ENCODE measurements around the gene ZC3H7B.

Gene ZC3H7B

DNA sequence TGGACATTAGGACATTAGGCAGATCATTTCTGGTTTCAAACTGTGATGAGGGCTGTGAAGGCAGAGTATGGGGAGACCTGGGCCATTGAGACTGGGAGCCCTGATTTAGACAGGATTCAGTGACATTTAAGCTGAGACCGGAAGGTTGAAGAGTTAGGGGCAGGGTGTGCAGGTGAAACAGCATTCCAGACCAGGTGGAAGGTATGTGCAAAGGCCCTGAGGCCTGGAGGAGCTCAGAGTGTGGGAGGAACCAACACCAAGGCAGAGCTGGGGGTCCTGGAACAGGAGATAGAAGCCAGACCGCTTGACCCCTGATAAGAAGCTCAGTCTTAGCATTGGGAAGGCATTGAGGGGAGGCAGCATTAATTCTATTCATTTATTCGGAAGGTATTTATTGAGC, 32.5 kb downstream of the ZC3H7B start:
- no peak for DNase-seq

- DNase-seq, result no peak
These were observed 32.9 kb downstream of the ZC3H7B start for GRCh38 chr22:41334215-41334614.

GRCh38 chr22:41334951-41335635, 33.8 kb downstream of the ZC3H7B start:
- DNase-seq, result no peak

DNA sequence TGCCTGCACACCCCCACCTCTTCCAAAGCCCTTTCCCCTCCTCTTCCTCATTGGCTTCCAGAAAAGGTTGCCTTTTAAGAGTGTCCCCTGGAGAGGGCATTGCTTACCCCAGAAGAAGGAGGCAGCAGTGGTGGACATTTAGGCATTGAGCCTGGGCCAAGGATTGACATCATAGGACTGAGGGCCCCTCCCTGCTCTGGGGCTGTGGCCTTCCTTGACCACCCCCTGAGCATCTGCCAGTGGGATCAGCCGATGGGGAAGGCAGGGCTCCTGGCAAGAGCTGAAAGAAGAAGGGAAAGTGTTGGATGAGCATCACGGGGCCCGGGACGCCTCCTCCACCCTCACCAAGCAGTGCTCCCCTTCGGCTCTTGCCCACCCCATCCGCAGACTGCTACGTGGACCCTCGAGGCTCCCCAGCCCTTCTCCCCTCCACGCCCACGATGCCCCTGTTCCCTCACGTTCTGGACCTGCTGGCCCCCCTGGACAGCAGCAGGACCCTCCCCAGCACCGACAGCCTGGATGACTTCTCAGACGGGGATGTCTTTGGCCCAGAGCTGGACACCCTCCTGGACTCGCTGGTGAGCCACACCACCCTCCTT, 37.4 kb downstream of the ZC3H7B start:
- DNase-seq, result no peak

- DNase-seq, result no peak
These were observed 38.5 kb downstream of the ZC3H7B start for GRCh38 chr22:41339823-41340222.

GRCh38 chr22:41340357-41340756, 39.0 kb downstream of the ZC3H7B start:
- DNase-seq, result no peak

DNA sequence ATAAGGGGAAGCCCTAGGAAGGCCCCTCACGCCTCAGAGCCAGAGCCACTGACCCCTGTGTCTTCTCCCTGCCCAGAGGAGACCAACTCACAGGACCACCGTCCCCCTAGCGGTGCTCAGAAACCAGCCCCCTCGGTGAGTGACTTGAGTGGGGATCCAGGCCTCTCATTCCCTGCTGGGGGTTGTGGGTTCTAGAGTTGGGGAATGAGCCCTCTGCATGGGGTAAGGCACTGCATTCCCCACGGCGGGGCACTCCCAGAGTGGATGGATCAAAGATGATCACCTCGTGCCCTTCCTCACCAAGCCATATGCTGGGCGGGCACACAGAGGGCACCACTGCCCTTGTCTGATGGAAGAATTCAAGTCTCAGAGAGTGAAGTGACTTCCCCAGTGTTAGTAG, 39.7 kb downstream of the ZC3H7B start:
- no peak for DNase-seq

- DNase-seq, result no peak
These were observed 40.7 kb downstream of the ZC3H7B start for GRCh38 chr22:41341990-41342389.

DNA sequence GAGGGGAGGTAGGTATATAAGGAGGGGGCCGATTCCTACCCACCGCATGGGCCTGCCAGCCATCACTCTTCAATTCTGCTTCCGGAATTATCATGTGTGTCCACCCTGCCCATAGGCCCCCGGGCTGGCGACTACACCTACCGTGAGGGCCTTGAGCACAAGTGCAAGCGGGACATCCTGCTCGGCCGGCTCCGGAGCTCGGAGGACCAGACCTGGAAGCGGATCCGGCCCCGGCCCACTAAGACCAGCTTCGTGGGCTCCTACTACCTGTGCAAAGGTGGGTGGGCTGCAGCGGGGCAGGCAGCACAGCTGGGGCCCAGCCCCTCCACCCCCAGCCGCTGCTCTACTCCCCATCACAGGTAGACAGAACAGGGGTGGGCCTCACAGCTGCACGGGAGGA, 42.0 kb downstream of the ZC3H7B start:
- DNase-seq, result no peak

GRCh38 chr22:41343717-41344116, 42.4 kb downstream of the ZC3H7B start:
- DNase-seq, result no peak

GRCh38 chr22:41344189-41344788, 43.0 kb downstream of the ZC3H7B start:
- no peak for DNase-seq

DNA sequence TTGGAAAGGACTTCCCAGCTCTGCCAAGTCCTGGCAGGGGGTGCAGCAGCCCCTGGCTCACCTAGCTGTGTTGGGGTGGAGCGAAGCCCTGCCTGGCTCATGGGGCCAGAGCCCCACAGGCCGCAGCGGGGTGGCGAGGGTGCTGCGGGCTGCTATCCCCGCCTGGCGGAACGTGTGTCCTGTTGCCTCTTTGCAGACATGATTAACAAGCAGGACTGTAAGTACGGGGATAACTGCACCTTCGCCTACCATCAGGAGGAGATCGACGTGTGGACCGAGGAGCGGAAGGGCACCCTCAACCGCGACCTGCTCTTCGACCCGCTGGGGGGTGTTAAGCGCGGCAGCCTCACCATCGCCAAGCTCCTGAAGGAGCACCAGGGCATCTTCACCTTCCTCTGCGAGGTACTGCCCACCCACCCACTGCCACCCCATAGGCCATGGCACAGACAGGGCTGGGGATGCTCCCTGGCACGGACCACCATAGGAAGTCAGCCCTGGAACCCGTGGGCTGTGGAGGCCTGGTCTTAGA, 44.5 kb downstream of the ZC3H7B start:
- DNase-seq, result no peak

DNA sequence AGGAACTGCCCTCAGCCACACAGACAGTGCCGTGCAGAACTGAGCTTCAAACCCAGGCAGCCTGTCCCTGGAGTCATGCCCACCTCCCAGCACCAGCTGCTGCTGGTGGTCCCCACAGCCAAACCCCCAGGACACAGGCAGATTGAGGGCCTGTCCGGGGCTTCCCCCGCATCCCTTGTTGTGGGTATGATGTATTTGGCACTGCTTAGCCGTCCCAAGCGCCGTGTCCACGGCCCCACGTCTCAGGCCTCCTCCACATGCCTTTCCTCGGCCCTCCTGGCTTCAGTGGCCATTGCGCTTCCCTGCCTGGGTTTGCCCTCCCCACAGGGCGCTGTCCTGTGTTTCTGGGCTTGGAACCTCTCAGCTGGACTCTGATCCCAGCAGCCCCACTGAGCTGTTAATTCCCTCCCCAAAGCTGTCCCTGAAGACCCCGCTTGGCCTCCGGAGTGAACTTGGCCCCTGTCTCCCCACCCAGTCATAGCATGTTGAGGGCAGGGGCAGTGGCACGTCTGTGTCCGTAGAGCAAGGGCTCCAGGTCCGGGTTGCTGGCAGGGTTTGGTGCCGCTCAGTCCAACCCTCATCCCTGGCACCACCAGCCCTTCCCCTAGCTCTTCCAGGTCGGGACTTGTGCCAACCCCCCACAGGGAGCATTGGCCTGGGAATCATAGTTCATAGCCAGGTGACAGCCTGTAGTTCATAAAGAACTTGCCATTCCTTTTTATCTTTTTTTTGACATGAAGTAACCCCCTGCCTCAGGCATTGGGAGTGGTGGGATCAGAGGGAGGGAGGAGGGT, 45.9 kb downstream of the ZC3H7B start:
- no peak for DNase-seq

DNA sequence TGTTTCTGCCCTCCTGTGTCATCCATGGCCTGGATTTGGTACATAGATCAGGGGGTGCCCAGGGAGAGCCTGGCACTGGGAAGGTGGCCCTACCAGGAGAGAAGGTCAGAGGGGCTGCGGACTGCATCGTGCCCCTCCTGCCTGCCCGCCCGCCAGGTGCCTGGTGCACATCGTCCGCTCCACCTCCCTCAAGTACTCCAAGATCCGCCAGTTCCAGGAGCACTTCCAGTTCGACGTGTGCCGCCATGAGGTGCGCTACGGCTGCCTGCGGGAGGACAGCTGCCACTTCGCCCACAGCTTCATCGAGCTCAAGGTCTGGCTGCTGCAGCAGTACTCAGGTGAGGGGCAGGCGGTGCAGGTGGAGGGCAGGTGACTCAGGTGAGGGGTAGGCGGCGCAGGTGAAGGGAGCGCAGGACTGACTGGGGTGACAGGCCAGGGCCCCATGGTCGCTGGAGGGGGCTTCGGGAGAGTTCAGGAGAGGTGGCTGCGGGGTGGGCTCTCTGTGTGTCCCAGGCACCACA, 47.7 kb downstream of the ZC3H7B start:
- no peak for DNase-seq

- DNase-seq, result no peak
These were observed 48.8 kb downstream of the ZC3H7B start for GRCh38 chr22:41350087-41350486.

- no peak for DNase-seq
These were observed 49.7 kb downstream of the ZC3H7B start for GRCh38 chr22:41351011-41351410.

DNA sequence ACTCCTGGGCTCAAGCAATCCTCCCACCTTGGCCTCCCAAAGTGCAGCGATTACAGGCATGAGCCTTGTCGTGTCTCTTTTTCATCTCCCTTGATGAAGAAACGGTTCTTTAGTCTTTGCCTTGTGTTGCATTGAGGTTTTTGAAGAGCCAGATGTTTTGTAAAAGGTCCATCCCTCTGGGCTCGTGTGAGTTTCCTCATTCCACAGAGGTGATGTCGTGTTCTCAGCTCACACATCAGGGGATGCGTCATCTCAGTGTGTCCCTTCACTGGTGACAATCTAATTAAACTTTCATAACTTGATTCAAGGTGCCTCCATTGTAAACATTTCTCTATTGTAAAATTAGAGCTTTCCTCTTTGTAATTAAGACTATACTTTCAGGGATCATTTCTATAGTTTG, 50.7 kb downstream of the ZC3H7B start:
- no peak for DNase-seq

DNA sequence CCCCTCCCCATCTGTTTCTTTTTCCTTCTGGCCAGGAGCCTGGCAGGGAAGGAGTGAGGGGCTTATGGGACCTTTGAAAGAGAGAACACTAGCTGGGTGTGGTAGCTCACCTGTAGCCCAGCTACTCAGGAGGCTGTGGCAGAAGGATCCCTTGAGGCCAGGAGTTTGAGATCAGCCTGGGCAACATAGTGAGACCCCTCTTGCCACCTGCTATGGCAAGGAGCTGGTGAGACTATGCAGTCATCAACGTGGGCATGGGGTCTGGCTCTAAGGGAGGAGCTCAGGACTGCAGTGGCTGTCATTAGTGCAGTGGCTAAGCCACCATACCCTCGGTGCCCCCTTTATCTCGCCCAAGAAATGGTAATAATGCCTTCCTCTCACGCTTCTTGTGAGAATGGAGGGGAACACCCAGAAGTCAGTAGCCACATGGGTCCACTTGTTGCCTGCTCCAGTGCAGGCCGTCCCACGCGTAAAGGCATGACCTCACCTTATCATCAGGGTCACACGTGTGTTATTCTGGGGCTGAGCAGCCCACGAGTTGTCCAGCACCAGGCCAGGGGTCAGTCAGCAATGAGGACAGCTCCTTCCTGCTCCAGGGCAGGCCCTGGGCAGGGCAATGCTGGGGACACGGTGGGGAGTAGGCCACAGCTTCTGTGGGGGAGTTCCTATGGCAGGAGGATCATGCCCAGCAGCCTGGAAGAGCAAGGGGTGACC, 52.7 kb downstream of the ZC3H7B start:
- DNase-seq, result no peak

- DNase-seq, result no peak
These were observed 53.7 kb downstream of the ZC3H7B start for GRCh38 chr22:41354979-41355378.

- no peak for DNase-seq
These were observed 54.6 kb downstream of the ZC3H7B start for GRCh38 chr22:41355895-41356294.

- no peak for DNase-seq
These were observed 55.2 kb downstream of the ZC3H7B start for GRCh38 chr22:41356430-41357028.

- DNase-seq, result no peak
These were observed 55.9 kb downstream of the ZC3H7B start for GRCh38 chr22:41357191-41357590.
